HG03432 (cell line): ENCODE data around the gene SSC5D.

Source experiments
- ATAC-seq: cut with Tn5 transposase; IDR thresholded peaks from one replicate; pipeline ENCODE4 v1.9.1; 2021; ENCODE audit warnings: mild to moderate bottlenecking, moderate library complexity; ENCODE audit not compliant: unreplicated experiment

The SSC5D gene

DNA sequence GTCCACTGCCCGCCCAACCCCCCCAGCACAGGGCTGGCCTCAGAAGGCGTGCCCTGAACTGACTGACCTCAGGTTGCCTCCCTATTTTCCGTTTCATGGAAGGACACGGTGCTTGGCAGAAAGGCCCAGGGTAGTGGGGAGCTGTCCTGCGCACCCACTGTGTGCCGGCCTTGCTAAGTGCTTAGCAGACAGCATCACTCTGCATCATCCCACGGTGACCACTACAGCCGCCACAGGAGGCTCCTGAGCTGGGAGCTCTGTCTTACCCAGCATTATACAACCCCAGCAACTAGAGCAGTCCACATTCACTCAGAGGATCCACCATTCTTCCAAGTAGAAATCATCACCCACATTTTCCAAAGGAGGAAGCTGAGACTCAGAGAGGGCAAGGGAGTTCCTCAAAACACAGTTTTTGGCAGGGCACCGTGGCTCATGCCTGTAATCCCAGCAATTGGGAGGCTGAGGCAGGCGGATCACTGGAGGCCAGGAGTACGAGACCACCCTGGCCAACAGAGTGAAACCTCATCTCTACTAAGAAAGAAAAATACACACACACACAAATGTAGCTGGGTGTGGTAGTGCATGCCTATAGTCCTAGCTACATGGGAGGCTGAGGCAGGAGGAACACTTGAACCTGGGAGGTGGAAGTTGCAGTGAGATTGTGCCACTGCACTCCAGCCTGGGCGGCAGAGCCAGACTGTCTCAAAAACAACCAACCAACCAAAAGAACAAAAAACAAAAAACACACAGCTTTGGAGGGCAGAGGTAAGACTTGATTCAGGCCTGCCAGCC lies 47.1 kb downstream of the SSC5D start:
- ATAC-seq, result no peak

GRCh38 chr19:55535965-55536350 lies 47.7 kb downstream of the SSC5D start:
- no peak for ATAC-seq

DNA sequence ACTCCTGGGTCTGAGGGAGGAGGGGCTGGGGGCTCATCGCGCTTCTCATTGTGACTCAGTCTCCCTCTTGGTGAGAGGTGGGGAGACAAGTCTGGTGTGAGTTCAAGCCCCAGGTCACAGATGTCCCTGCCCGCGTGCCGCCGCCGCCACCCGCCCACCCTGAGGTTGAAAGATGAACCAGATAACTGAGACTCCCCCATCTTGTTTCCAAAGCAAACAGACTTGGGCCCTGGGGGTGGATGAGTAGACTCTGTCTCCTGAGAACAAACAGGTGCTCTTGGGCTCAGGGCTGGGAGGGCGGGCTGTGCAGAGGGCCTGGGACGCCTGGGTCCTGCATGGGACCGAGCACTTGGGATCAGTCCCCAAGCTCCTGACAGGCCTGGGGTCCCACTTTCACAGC lies 48.1 kb downstream of the SSC5D start:
- ATAC-seq, result no peak

DNA sequence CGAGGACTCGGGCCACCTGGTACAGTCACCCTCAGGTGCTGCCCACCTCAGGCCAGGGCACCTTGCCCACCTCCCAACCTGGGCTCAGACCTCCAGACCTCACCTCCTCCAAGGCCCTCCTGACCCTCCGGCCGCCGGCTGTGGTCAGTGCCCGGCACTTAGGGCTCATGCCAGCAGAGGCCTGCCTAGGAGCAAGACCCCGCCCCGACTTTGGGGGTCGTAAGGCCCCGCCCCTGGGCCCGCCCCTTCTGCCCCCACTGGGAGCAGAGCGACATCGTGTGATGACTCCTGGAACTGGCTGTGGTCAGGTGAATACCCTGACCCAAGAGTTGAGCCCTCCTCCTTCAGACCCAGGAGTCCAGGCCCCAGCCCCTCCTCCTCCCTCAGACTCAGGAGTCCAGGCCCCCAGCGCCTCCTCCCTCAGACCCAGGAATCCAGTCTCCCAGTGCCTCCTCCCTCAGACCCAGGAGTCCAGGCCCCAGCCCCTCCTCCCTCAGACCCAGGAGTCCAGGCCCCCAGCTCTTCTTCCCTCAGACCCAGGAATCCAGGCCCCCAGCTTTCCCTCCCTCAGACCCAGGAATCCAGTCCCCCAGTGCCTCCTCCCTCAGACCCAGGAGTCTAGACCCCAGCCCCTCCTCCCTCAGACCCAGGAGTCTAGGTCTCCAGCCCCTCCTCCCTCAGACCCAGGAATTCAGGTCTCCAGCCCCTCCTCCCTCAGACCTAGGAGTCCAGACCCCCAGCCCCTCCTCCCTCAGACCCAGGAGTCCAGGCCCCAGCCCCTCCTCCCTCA lies 48.9 kb downstream of the SSC5D start, which contains the start of gene SBK2:
SBK2 (minus strand) TSS at position 183 of the 790 bp plus-strand sequence. CDS start 839 bp downstream, outside the sequence.
- ATAC-seq, result no peak

- ATAC-seq, result no peak
Observed at GRCh38 chr19:55537741-55538111, 49.5 kb downstream of the SSC5D start.

DNA sequence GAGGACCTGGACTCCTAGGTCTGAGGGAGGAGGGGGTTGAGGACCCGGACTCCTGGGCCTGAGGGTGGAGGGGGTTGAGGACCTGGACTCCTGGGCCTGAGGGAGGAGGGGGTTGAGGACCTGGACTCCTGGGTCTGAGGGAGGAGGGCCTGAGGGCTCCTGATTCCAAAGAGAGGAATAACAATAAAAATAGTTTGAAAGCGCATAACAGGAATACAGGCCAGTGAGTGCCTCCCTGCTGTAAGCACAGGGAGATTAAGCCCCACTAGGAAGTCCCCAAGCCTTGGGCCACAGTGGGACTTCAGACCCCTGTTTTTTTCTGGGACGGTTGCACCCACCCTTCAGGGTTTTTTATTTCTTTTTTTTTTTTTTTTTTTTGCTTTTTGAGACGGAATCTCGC lies 49.9 kb downstream of the SSC5D start:
- no peak for ATAC-seq

DNA sequence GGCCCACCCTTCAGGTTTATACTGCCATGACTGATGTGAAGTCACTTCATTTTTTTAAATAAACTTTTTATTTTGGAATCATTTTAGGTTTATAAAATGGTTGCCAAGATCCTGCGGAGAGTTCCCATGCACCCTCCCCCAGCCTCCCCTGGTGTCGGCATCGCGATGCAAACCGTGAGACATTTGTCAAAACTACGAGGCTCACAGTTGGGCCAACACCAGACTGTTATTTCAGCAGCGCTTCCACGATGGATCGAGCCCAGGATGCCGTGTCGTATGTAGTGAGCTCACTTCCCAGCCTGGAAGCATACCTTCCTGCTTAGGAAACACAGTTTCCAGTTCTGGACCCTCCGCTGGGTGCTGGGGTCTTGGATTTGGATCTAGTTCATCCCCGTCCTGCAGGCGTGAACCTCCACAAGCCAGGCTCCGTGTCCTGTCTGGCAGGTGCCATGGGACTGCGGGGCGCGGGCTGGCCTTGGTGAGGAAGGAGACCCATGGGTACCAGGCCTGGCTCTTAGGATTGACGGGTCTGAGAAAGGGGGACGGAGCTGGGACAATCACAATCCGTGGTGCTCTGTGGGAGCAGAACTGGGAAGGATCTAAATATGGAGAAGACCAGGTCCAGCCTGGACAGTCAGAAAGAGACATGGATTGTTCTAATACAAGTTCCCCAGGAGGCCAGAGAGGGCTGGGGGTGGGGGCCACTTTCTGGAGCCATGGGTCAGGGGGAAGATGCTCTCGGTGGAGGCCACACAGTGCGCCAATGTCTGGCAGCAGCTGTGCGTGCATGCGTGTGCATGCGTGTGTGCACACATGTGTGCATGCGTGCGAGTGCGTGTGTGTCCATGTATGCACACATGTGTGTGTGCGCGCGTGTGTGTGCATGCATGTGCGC lies 51.1 kb downstream of the SSC5D start:
- ATAC-seq, result no peak

GRCh38 chr19:55540619-55541018 lies 52.4 kb downstream of the SSC5D start:
- no peak for ATAC-seq

DNA sequence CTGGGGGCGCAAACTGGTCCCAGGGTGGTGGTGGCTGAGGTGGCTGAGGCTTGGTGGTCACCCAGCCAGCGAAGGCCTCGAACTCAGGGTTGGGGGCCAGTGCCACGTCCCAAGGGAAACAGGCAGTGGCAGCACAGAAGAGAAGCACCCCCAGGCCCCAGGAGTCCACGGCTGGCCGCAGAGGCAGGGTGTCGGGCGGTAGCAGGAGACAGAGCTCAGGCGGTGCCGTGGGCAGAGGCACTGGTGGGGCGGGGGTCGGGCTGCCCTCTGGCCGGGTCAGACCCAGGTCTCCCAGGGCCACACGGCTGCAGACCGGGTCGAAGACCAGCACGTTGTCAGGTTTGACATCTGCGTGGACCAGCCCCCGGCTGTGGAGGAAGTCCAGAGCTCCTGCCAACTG lies 52.9 kb downstream of the SSC5D start:
- ATAC-seq, result no peak

DNA sequence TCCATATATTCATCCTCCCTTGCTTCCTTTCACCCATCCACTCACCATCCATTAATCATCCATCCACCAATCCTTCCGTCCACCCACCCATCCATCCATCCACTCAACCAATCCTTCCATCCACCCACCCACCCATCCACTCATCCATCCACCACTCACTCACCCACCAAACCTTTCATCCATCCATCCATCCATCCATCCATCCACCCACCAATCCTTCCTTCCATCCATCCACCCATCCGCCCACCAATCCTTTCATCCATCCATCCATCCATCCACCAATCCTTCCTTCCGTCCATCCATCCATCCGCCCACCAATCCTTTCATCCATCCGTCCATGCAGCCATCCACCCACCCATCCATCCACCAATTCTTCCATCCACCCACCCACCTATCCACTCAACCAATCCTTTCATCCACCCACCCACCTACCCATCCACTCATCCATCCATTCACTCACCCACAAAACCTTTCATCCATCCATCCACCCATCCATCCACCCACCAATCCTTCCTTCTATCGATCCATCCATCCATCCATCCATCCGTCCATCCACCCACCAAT lies 54.1 kb downstream of the SSC5D start:
- ATAC-seq, result no peak

GRCh38 chr19:55543567-55543966 lies 55.3 kb downstream of the SSC5D start:
- no peak for ATAC-seq

GRCh38 chr19:55544014-55544413 lies 55.8 kb downstream of the SSC5D start:
- no peak for ATAC-seq

DNA sequence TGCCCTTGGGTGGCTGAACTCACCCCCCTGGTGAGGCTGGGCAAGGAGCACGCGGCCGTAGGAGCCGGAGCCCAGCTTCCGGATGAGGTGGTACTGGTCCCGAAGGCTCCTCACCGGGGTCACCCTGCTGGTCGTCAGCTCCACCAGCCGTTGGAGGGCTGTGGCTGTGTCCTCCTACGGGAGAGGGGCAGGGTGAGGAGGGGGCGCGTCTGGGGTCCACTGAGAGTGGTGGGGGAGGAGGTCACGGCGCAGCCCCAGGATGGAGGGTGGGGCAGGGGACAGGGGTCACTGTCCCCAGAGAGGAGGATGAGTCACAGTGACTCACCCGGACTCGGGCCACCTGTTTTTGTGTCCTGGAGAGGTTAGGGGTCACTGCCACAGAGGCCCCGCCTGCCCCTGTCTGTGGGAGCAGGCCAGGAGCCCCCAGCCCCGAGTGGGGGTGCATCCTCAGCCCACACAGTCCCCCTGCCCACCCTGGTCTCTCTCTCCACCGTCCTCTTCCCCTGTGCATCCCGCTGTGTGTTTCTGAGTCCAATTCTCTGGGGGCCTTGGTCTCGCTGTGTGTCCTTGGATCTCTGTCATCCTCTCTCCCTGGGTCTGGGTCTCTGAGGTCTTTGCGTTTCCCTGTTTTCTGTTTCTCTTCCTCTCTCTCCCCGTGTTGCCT lies 56.7 kb downstream of the SSC5D start:
- no peak for ATAC-seq

DNA sequence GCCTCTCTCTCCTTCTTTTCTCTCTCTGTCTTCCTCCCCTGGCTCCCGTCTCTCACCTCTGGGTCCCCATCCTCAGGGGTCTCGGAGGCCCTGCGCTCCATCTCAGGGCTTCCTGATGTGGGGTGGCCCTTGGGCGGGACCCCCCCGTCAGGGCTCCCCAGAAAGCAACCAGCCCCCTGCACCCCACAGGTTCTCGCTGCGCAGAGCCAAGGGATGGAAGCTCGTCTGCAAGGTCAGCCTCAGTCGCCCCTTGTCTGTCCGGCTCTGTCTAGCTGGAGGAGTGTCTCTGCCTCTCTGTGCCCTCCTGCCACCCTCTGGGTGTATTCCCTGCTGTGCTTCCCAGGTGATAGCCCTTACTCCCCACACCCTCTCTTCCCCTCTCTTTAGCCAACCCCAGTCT lies 57.2 kb downstream of the SSC5D start, which contains the start of gene SBK3:
SBK3 (minus strand) TSS at position 101 of the 400 bp plus-strand sequence; CDS start at position 101, 0 bp downstream.
- ATAC-seq, result no peak

- ATAC-seq, result no peak
Observed at GRCh38 chr19:55546011-55546410, 57.8 kb downstream of the SSC5D start.

GRCh38 chr19:55546822-55547614 lies 58.8 kb downstream of the SSC5D start:
- no peak for ATAC-seq

- ATAC-seq, result no peak
Observed at GRCh38 chr19:55549500-55550320, 61.5 kb downstream of the SSC5D start.

GRCh38 chr19:55550321-55550650 lies 62.0 kb downstream of the SSC5D start:
- no peak for ATAC-seq

DNA sequence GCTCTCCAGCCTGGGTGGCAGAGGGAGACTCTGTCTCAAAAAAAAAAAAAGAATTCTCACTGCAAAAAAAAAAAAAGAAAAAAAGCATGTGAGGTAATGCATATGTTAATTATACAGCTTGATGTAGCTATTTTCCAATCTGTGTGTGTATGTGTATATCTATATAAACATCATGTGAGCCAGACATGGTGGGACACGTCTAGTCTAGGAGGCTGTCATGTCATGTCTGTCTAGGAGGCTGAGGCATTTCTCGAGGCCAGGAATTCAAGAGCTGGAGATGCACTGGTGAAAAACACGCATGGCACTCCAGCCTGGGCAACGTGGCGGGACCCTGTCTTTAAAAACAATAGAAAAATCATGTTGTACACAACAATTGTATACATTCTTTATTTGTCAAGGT lies 64.0 kb downstream of the SSC5D start:
- no peak for ATAC-seq
